ENCODE measurements around the gene EPX. TPM values are rescaled to one million over a fixed set of nuclear protein-coding genes. Genes with fewer than 3 reads are reported as not detected.

EPX gene
- polyA plus RNA-seq, 3 donors: not detected

DNA sequence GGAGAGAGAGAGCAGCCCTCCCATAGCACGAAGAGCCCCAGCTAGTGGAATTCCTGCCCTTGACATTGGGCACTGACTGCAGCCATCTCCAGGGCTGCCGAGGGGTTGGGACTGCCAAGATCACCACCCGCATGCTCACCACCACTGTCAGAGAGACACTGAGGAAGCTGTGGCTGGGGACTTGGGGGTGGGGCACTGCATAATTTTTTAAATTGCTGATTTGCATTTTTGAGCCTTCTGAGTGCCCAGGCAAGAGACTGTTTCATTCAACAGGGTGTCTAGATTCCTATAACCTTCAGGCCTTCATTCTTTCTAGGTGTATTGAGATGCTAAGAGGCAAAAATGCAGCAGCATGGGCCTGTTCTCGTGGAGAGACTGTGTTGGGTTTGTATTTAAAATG, 9.0 kb upstream of the EPX start:
- TF ChIP-seq, protein P1, sequence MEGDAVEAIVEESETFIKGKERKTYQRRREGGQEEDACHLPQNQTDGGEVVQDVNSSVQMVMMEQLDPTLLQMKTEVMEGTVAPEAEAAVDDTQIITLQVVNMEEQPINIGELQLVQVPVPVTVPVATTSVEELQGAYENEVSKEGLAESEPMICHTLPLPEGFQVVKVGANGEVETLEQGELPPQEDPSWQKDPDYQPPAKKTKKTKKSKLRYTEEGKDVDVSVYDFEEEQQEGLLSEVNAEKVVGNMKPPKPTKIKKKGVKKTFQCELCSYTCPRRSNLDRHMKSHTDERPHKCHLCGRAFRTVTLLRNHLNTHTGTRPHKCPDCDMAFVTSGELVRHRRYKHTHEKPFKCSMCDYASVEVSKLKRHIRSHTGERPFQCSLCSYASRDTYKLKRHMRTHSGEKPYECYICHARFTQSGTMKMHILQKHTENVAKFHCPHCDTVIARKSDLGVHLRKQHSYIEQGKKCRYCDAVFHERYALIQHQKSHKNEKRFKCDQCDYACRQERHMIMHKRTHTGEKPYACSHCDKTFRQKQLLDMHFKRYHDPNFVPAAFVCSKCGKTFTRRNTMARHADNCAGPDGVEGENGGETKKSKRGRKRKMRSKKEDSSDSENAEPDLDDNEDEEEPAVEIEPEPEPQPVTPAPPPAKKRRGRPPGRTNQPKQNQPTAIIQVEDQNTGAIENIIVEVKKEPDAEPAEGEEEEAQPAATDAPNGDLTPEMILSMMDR (IDR thresholded peaks at IDR 0.05): no peak
- no peaks in the 10 kb centered on the region for H4K20me1 ChIP-seq (ENCODE audit: insufficient read depth, low read length)
- H3K9me3 ChIP-seq (replicated peaks in 1 of 2; ENCODE audit: control insufficient read depth in 1 of 2, insufficient read depth in 1 of 2, low read length in 2 of 2): no peaks in the 10 kb centered on the region
- peaks cover 0 to 4% of the 10 kb centered on the region in 2 donors for H3K4me1 ChIP-seq (ENCODE audit: control insufficient read depth in 1 of 2, insufficient read depth in 2 of 2, low read length in 2 of 2)
- H3K4me3 Mint-ChIP-seq: no peak overlapping the region
- H2AFZ ChIP-seq (ENCODE audit: insufficient read depth, low read depth, low read length, poor library complexity, severe bottlenecking): no peak overlapping the region
- peaks cover 0 to 2% (median 0%) of the 10 kb centered on the region in 7 donors for H3K9me3 Mint-ChIP-seq
- no peak overlapping the region for H3K27ac ChIP-seq (ENCODE audit: low read depth in 1 of 2, low read length in 2 of 2)
- intact Hi-C loops (cut with micrococcal nuclease): no loop called here
- no peak overlapping the region for H3K4me2 ChIP-seq (replicated peaks; ENCODE audit: extremely low read depth, low read length, poor library complexity, severe bottlenecking)
- H3K27me3 ChIP-seq (ENCODE audit: control insufficient read depth in 2 of 2, insufficient read depth in 2 of 2, low read length in 2 of 2): no peaks in the 10 kb centered on the region
- no peak overlapping the region for H3K27ac Mint-ChIP-seq
- H3K36me3 ChIP-seq (replicated peaks in 1 of 2; ENCODE audit: control insufficient read depth in 1 of 2, insufficient read depth in 2 of 2, low read length in 2 of 2): no peaks in the 10 kb centered on the region
- H3K9ac ChIP-seq (ENCODE audit: insufficient read depth, low read length, poor library complexity, severe bottlenecking): no peak overlapping the region
- H3K36me3 Mint-ChIP-seq: no peaks in the 10 kb centered on the region
- peaks cover 1 to 9% (median 8%) of the 10 kb centered on the region in 3 donors for H3K27me3 Mint-ChIP-seq (ENCODE audit: low read depth in 3 of 3)
- no peak overlapping the region for H3K4me3 ChIP-seq (replicated peaks in 1 of 3; ENCODE audit: low read depth in 2 of 3, low read length in 3 of 3)
- DNase-seq: no peak
- peaks cover 18% of the 10 kb centered on the region for H3K4me1 Mint-ChIP-seq
- 92% methylated on average over 4 of the region's 4 CpGs for WGBS (ENCODE audit: insufficient coverage)
- no peaks in the 10 kb centered on the region for H3K79me2 ChIP-seq (ENCODE audit: insufficient read depth, low read length)

DNA sequence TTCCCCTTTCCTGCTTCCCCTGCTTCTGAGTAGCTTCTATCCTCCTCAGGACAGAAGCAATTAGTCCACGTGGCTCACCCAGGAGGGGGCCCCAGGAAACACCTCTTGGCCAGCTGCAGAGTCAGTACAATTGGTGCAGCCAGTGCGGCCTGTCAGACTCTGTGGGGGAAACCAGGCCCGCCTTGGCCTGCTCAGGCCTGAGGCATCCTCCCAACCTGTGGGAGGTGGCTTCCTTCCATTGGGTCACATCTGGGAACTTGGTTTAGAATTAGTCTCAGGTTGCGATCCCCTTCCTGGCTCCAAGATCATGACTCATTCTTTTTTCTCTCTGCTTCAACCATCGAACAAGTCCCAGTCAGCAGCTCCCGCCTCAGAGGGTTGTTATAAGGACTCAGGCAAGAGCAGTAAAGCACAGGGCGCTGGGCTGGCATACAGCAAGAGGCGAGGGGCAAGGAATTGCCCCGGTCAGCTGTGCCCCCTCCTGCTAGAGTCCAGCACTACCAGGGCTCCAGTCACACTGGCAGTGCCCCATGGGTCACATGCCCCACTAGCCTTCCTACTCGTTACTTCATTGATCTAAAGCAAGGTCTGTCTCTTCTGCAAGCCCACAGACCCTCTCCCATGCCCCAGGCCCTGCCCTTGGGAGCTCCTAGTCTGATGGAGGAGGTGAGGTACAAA, 8.1 kb upstream of the EPX start:
- Histone ChIP-seq H2AFZ (ENCODE audit: insufficient read depth, low read depth, low read length, poor library complexity, severe bottlenecking) (no peak overlapping the region), H3K9ac (ENCODE audit: insufficient read depth, low read length, poor library complexity, severe bottlenecking) (no peak overlapping the region), H3K4me2 (replicated peaks; ENCODE audit: extremely low read depth, low read length, poor library complexity, severe bottlenecking) (no peak overlapping the region), H3K9me3 (replicated peaks in 1 of 2; ENCODE audit: control insufficient read depth in 1 of 2, insufficient read depth in 1 of 2, low read length in 2 of 2) (no peaks in the 10 kb centered on the region), H3K27ac (ENCODE audit: low read depth in 1 of 2, low read length in 2 of 2) (no peak overlapping the region), H3K4me3 (replicated peaks in 1 of 3; ENCODE audit: low read depth in 2 of 3, low read length in 3 of 3) (no peak overlapping the region), H3K36me3 (replicated peaks in 1 of 2; ENCODE audit: control insufficient read depth in 1 of 2, insufficient read depth in 2 of 2, low read length in 2 of 2) (no peaks in the 10 kb centered on the region), H3K79me2 (ENCODE audit: insufficient read depth, low read length) (no peaks in the 10 kb centered on the region), H3K27me3 (ENCODE audit: control insufficient read depth in 2 of 2, insufficient read depth in 2 of 2, low read length in 2 of 2) (no peaks in the 10 kb centered on the region), H4K20me1 (ENCODE audit: insufficient read depth, low read length) (no peaks in the 10 kb centered on the region), H3K4me1 (ENCODE audit: control insufficient read depth in 1 of 2, insufficient read depth in 2 of 2, low read length in 2 of 2) (peaks cover 0 to 4% of the 10 kb centered on the region in 2 donors)
- H3K9me3 Mint-ChIP-seq: peaks cover 0 to 2% (median 0%) of the 10 kb centered on the region in 7 donors
- H3K36me3 Mint-ChIP-seq: no peaks in the 10 kb centered on the region
- H3K27me3 Mint-ChIP-seq (ENCODE audit: low read depth in 3 of 3): peaks cover 1 to 9% (median 8%) of the 10 kb centered on the region in 3 donors
- peak overlapping the region in 1 of 7 donors; percentile 66 for H3K27ac Mint-ChIP-seq
- WGBS (ENCODE audit: insufficient coverage): 47% methylated on average over 8 of the region's 10 CpGs
- DNase-seq: no peak
- TF ChIP-seq, protein P1 (IDR thresholded peaks at IDR 0.05): no peak
- intact Hi-C loops (cut with micrococcal nuclease): no loop called here
- peaks cover 20% of the 10 kb centered on the region for H3K4me1 Mint-ChIP-seq
- H3K4me3 Mint-ChIP-seq: no peak overlapping the region

Data from CD14-positive monocyte (primary cell).